Right lung (tissue), 5 donors: Measurements from ENCODE around the gene KCTD11. TPM values are rescaled to one million over a fixed set of nuclear protein-coding genes. Genes with fewer than 3 reads are reported as not detected.
"Not testable (repeated sequence)": the region's sequence is repeated elsewhere in the genome, so short reads cannot be mapped to it uniquely, and the experiment has no call there.

Experiments
- DNase-seq, 2 donors: peaks; one replicate each; pipeline ENCODE4 v3.0.0-alpha.2; 2013
- polyA plus RNA-seq, 5 donors: library from polyadenylated mRNA; unstranded; fragments of 120-200 nt; gene quantifications; one replicate each; pipeline versions ENCODE4 v1.2.1 to v1.2.3, GENCODE V29; 2013; ENCODE audit warnings: inconsistent platforms in 1 of 5, low replicate concordance in 1 of 5; ENCODE audit not compliant: insufficient read length in 5 of 5, insufficient read depth in 1 of 5

Gene KCTD11
- polyA plus RNA-seq, 5 donors: 9.6 to 13.9 (median 10.3) TPM

- not testable (repeated sequence) for DNase-seq
These were observed 16.6 kb downstream of the KCTD11 start for GRCh38 chr17:7368599-7368994.

GRCh38 chr17:7369825-7370224, 17.9 kb downstream of the KCTD11 start:
- DNase-seq: no peak

GRCh38 chr17:7370853-7371252, 18.9 kb downstream of the KCTD11 start:
- no peak for DNase-seq

GRCh38 chr17:7374353-7374752, 22.4 kb downstream of the KCTD11 start:
- no peak for DNase-seq

GRCh38 chr17:7379134-7379533, 27.2 kb downstream of the KCTD11 start:
- no peak for DNase-seq

GRCh38 chr17:7380321-7380720, 28.4 kb downstream of the KCTD11 start:
- DNase-seq: peak; percentile 55 to 65

- DNase-seq: no peak
These were observed 29.1 kb downstream of the KCTD11 start, which contains the start of gene TNK1 for GRCh38 chr17:7380855-7381683. TNK1 (plus strand) TSS chr17:7381089; CDS start chr17:7382927, 1,838 bp downstream.

GRCh38 chr17:7382901-7383300, 30.9 kb downstream of the KCTD11 start:
- DNase-seq: no peak

- no peak for DNase-seq
These were observed 31.4 kb downstream of the KCTD11 start for GRCh38 chr17:7383371-7383741.

- DNase-seq: peak in 1 of 2 donors; percentile 59
These were observed 32.0 kb downstream of the KCTD11 start for GRCh38 chr17:7383742-7384488.

- DNase-seq: no peak
These were observed 32.6 kb downstream of the KCTD11 start for GRCh38 chr17:7384489-7385081.

GRCh38 chr17:7388856-7389255, 36.9 kb downstream of the KCTD11 start:
- DNase-seq: no peak

- no peak for DNase-seq
These were observed 38.3 kb downstream of the KCTD11 start for GRCh38 chr17:7389924-7390910.

GRCh38 chr17:7391307-7391706, 39.3 kb downstream of the KCTD11 start:
- no peak for DNase-seq

- no peak for DNase-seq
These were observed 41.0 kb downstream of the KCTD11 start for GRCh38 chr17:7392696-7393612.

GRCh38 chr17:7393613-7394451, 41.9 kb downstream of the KCTD11 start:
- DNase-seq: no peak

- DNase-seq: peak; percentile 84
These were observed 42.7 kb downstream of the KCTD11 start, which contains the start of gene PLSCR3 for GRCh38 chr17:7394452-7395191. PLSCR3 (minus strand) TSS chr17:7394525; CDS start chr17:7394110, 415 bp downstream.

GRCh38 chr17:7396147-7396546, 44.2 kb downstream of the KCTD11 start:
- no peak for DNase-seq
